Tibial nerve (tissue), 4 donors: ENCODE measurements around the gene SLC1A7. TPM values are rescaled to one million over a fixed set of nuclear protein-coding genes. Genes with fewer than 3 reads are reported as not detected.

Experiments used
- DNase-seq, 2 donors: peaks; one replicate each; pipeline ENCODE4 v3.0.0-alpha.2; 2019; ENCODE audit warnings: low spot score in 2 of 2
- H3K27ac ChIP-seq, 4 donors: fragments of 200-600 bp; sonication (generic) in 3 of 4; one replicate each; pipeline ENCODE4 v1.5.1; 2017 to 2019; ENCODE audit warnings: mild to moderate bottlenecking in 1 of 4
- H3K27me3 ChIP-seq, 2 donors: fragments of 200-600 bp; sonication (generic) in 1 of 2; one replicate each; pipeline versions ENCODE4 v1.5.1 to v1.6.0; 2017 to 2019
- H3K36me3 ChIP-seq, 3 donors: fragments of 200-600 bp; sonication (generic); one replicate each; pipeline ENCODE4 v1.5.1; 2018 to 2019
- H3K4me1 ChIP-seq, 4 donors: fragments of 200-600 bp; sonication (generic) in 3 of 4; one replicate each; pipeline ENCODE4 v1.5.1; 2017 to 2019
- H3K4me3 ChIP-seq, 4 donors: fragments of 200-600 bp; sonication (generic) in 3 of 4; one replicate each; pipeline ENCODE4 v1.5.1; 2017 to 2019; ENCODE audit warnings: mild to moderate bottlenecking in 1 of 4, moderate library complexity in 1 of 4
- H3K9me3 ChIP-seq, 4 donors: fragments of 200-600 bp; sonication (generic) in 3 of 4; one replicate each; pipeline ENCODE4 v1.5.1; 2017 to 2019
- EP300 ChIP-seq, 2 donors: sonication (generic); formaldehyde crosslinking; IDR thresholded peaks; one replicate each; pipeline ENCODE4 v1.6.1; 2017; ENCODE audit warnings: antibody characterized with exemption in 2 of 2, mild to moderate bottlenecking in 1 of 2
- POLR2A ChIP-seq, 2 donors: fragments of 450-650 bp; IDR thresholded peaks; one replicate each; pipeline ENCODE4 v1.6.1; 2017; ENCODE audit warnings: antibody characterized with exemption in 2 of 2, mild to moderate bottlenecking in 2 of 2, moderate library complexity in 2 of 2
- WGBS, 2 donors: methylation state at CpG; one replicate each; pipeline ENCODE4 v1.1.5; 2018; 5-methylcytosine and 5-hydroxymethylcytosine counted together
- total RNA-seq, 4 donors: library from RNA; depleted of rRNA; stranded (reverse); fragments of >200 nt; gene quantifications; one replicate each; pipeline ENCODE4 v1.1.0, GENCODE V29; 2016
- TF ChIP-seq, protein P1 (sequence below), 5 experiments: fragments of 200-600 bp in 3 of 5; fragments of 450-650 bp in 2 of 5; sonication (generic) in 3 of 5; IDR thresholded peaks; one replicate each; pipeline ENCODE4 v1.5.1; 2016 to 2019; ENCODE audit warnings: antibody characterized with exemption in 5 of 5, mild to moderate bottlenecking in 3 of 5, moderate library complexity in 2 of 5

The SLC1A7 gene
- total RNA-seq, 4 donors from 2014 or later = 0.66 to 1.6 TPM; not detected in 2

DNA sequence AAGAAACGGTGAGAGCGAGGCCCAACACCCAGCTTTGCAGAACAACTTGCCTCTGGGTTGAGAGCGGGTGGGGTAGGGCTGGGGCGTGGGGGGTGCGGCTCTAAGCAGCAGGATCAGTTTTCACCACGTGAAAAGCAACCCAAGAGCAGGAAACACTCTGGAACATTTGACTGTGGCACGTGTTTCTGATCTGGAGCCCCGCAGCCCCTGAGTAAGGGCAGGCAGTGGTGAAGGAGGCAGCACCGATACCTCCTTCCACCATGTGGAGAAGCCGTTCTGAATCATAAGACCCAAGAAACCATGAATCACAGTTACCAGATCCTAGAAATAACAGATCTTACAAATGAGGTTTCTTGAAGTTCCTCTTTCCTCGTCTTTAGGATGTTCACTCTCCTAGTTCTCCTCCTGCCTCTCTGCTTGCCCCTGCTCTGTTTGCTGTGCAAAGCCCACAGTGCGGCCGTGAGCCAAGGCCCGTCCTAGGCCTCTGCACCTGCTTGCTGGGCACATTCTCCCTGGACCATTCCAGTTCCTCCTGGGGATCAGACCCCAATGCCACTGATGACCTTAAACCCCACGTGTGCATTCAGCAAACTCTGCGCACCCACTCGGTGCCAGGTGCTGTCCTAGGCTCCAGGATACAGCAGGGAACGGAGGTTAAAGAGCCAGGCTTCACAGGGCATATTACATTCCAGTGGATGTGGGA, 31.9 kb downstream of the SLC1A7 start:
- H3K9me3 ChIP-seq = peaks cover 0 to 7% (median 0%) of the 10 kb centered on the region in 4 donors
- no peaks in the 10 kb centered on the region for H3K36me3 ChIP-seq
- no peak overlapping the region for H3K4me3 ChIP-seq
- 54 to 61% methylated on average over 18 of the region's 18 CpGs for WGBS, 2 donors
- H3K4me1 ChIP-seq = peaks cover 0 to 40% (median 7%) of the 10 kb centered on the region in 4 donors
- peak overlapping the region in 3 of 4 donors; percentile 29 to 77 (median 43) for H3K27ac ChIP-seq
- DNase-seq = peak in 1 of 2 donors; percentile 39
- H3K27me3 ChIP-seq = no peaks in the 10 kb centered on the region
- TF ChIP-seq, protein P1, sequence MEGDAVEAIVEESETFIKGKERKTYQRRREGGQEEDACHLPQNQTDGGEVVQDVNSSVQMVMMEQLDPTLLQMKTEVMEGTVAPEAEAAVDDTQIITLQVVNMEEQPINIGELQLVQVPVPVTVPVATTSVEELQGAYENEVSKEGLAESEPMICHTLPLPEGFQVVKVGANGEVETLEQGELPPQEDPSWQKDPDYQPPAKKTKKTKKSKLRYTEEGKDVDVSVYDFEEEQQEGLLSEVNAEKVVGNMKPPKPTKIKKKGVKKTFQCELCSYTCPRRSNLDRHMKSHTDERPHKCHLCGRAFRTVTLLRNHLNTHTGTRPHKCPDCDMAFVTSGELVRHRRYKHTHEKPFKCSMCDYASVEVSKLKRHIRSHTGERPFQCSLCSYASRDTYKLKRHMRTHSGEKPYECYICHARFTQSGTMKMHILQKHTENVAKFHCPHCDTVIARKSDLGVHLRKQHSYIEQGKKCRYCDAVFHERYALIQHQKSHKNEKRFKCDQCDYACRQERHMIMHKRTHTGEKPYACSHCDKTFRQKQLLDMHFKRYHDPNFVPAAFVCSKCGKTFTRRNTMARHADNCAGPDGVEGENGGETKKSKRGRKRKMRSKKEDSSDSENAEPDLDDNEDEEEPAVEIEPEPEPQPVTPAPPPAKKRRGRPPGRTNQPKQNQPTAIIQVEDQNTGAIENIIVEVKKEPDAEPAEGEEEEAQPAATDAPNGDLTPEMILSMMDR (IDR thresholded peaks at IDR 0.05) = no peak
- peak in 1 of 2 donors; percentile 36 for TF ChIP-seq EP300 (IDR thresholded peaks at IDR 0.05)

DNA sequence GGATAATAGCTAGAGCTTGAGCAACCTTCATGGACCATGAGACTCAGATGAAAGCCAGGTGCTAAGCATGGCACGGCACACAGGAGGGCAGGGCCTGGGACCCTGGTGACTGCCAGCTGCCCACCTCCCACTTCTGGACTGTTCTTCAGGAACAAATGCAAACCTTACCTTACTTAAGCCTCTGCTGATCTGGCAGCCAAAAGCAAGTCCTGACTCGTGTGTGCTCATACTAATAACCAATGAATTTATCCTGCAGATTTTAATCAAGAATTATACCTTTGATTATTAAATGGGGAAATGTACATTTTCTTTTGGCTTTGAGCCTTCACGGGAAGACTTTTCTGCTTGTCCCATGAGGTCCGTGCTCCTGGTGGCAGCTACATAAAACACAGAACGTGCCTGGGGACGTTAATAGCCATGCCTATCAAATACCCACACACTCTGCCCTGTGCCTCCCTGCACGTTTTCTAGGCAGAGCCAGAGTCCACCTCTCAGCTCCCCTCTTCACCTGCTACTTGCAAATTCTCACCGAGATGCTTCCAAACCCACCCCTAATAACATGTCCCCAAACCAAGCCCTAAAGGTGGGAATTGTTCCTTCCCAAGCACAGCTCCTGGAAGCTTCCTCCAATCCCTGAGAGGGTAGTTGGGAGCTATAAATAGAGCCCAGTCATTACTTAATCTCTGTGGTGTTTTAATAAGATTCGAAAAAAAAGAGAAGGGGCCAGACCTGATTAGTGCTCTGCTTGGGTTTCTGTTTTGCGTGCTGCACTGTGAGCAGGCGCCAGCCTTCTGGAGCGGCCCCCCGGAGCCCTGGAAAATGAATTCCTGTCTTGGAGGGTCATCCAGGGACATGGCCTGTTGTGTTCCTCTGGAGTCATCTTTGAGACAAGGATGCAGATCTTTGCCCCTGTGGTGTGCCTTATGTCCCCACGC, 33.5 kb downstream of the SLC1A7 start:
- H3K27ac ChIP-seq = peak overlapping the region in 1 of 4 donors; percentile 77
- H3K4me3 ChIP-seq = no peak overlapping the region

DNA sequence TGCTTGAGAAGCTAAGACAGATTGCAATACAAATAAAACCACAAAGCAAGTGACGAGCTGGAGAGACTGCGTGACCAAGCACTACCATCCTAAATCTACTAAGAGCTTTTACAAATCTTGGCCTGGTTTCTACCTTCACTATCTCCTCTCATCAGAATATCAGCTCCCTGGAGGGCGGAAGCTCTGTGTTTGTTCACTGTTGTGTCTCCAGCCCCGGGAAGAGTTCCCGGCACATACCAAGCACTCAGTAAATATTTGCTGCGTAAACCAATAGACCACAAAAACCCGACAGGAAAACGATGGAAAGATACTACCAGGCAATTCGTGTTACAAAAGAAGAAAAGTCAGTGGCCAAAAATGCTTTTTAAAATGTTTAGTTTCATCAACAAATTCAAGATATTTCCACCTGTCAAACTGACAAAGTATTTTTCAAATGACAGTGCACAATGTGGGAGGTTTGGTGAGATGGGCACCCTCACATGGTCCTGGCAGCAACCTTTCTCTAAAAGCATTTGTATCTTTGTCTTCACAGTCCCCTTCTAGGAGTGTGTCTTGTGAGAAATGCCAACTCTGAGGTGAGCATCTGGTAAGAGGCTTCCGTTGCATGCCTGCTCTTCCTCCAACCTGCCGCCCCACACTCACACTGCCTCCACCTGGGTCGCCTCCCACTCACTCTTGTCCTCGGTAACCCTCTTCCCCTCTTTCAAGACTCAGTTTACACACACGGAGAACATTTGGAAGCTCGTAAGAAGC, 34.7 kb downstream of the SLC1A7 start:
- TF ChIP-seq POLR2A (IDR thresholded peaks at IDR 0.05) (no peak), EP300 (IDR thresholded peaks at IDR 0.05) (no peak)
- TF ChIP-seq, protein P1 (IDR thresholded peaks at IDR 0.05) = no peak
- Histone ChIP-seq H3K4me3 (no peak overlapping the region), H3K27ac (no peak overlapping the region), H3K9me3 (peaks cover 0 to 7% (median 0%) of the 10 kb centered on the region in 4 donors), H3K36me3 (no peaks in the 10 kb centered on the region), H3K4me1 (peaks cover 0 to 29% (median 7%) of the 10 kb centered on the region in 4 donors), H3K27me3 (no peaks in the 10 kb centered on the region)
- WGBS, 2 donors = 68 to 69% methylated on average over 15 of the region's 15 CpGs
- no peak for DNase-seq

More for the DNA sequence above, 33.5 kb downstream of the SLC1A7 start:
- Histone ChIP-seq H3K4me1 (peaks cover 0 to 32% (median 7%) of the 10 kb centered on the region in 4 donors), H3K36me3 (no peaks in the 10 kb centered on the region), H3K9me3 (peaks cover 0 to 7% (median 0%) of the 10 kb centered on the region in 4 donors), H3K27me3 (no peaks in the 10 kb centered on the region)
- no peak for DNase-seq
- 62 to 68% methylated on average over 12 to 14 of the region's 14 CpGs for WGBS, 2 donors
- TF ChIP-seq EP300 (IDR thresholded peaks at IDR 0.05) = no peak
- TF ChIP-seq, protein P1 (IDR thresholded peaks at IDR 0.05) = no peak
- TF ChIP-seq POLR2A (IDR thresholded peaks at IDR 0.05) = no peak

DNA sequence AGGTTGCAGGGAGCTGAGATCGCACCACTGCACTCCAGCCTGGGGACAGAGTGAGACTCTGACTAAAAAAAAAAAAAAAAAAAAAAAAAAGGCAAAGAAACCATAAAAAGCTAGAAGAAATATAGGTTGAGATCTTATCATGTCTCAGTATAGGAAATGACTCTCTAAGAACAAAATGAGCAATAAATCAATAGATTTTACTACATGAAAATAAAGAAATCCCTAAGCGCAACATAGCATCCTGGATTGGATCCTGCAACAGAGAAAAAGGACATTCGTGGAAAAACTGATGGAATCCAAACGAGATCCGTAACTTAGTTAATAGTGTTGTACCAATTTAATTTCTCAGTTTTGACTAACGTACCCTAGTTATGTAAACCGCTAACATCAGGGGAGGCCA, 35.3 kb downstream of the SLC1A7 start:
- WGBS, 2 donors = 93% methylated on average over 7 of the region's 7 CpGs
- no peak for DNase-seq
- TF ChIP-seq EP300 (IDR thresholded peaks at IDR 0.05) = no peak
- TF ChIP-seq, protein P1 (IDR thresholded peaks at IDR 0.05) = no peak
- TF ChIP-seq POLR2A (IDR thresholded peaks at IDR 0.05) = no peak
- no peaks in the 10 kb centered on the region for H3K36me3 ChIP-seq
- peaks cover 0 to under 1% (median 0%) of the 10 kb centered on the region in 4 donors for H3K9me3 ChIP-seq
- H3K27ac ChIP-seq = no peak overlapping the region
- no peaks in the 10 kb centered on the region for H3K27me3 ChIP-seq
- no peak overlapping the region for H3K4me3 ChIP-seq
- peaks cover 0 to 26% (median 7%) of the 10 kb centered on the region in 4 donors for H3K4me1 ChIP-seq
